HG03575 (cell line): ENCODE data around the gene ACTL7A.
"Not testable (repeated sequence)": the region's sequence is repeated elsewhere in the genome, so short reads cannot be mapped to it uniquely, and the experiment has no call there.

Source experiments
- ATAC-seq: cut with Tn5 transposase; IDR thresholded peaks from one replicate; pipeline ENCODE4 v1.9.1; 2021; ENCODE audit not compliant: unreplicated experiment, insufficient number of reproducible peaks, low FRiP score; ENCODE audit errors: extremely low read depth

Gene ACTL7A

GRCh38 chr9:108867829-108868228 lies 5.8 kb downstream of the ACTL7A start:
- ATAC-seq, result no peak

GRCh38 chr9:108869092-108869725 lies 7.1 kb downstream of the ACTL7A start:
- ATAC-seq, result no peak

GRCh38 chr9:108874058-108874788 lies 12.2 kb downstream of the ACTL7A start:
- ATAC-seq, result no peak

- no peak for ATAC-seq
Measured at GRCh38 chr9:108876425-108876824, 14.4 kb downstream of the ACTL7A start.

DNA sequence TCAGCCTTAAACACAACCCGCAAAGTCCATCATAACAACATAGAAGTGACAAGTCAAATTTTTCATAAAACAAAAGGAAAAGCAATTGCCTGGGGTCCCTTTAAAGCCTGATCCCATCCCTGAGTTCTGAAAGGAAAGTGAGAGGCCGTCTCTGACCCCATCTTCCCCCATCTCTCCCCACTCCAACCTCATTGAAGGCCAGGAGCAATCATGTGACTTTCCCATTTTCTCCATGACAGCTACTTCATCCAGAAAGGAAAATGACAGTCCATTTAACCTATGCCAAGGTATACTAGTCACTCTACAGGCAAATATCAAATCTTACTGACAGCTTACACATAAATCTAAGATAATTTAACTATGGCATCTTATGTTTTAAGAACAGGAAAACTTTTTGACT lies 15.5 kb downstream of the ACTL7A start:
- no peak for ATAC-seq

GRCh38 chr9:108880738-108881316 lies 18.8 kb downstream of the ACTL7A start:
- no peak for ATAC-seq

DNA sequence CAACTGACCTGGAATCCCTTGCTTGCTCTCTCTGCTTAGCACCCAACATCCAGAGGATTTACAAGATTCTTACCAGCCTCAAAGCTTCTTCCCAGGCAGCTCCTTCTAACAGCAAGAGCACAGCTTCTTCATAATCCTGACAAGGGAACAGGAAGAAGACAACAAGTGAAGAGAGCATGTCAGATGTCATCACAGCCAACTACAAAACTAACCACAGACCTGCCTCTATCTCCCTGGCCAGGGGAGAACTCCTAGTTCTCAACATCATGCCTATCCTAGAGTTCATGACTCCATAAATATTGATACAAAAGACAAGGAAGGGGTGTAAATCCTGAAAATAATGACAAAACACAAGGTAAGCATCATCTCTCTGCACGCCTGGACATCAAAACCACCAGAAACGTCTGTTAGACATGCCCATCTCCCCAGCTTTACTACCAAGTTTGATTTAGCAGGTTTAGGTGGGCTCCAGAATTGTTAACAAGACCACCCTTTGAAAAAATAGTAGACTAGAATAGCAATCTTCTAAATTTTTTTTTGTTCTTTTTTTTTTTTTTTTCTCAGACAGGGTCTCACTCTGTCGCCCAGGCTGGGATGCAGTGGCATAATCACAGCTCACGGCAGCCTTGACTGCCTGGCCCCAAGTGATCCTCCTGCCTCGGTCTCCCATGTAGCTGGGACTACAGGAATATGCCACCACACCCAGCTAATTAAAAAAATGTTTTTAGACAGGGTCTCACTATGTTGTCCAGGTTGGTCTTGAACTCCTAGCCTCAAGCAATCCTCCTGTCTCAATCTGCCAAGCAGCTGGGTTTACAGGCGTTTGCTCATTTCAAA lies 20.2 kb downstream of the ACTL7A start:
- no peak for ATAC-seq

DNA sequence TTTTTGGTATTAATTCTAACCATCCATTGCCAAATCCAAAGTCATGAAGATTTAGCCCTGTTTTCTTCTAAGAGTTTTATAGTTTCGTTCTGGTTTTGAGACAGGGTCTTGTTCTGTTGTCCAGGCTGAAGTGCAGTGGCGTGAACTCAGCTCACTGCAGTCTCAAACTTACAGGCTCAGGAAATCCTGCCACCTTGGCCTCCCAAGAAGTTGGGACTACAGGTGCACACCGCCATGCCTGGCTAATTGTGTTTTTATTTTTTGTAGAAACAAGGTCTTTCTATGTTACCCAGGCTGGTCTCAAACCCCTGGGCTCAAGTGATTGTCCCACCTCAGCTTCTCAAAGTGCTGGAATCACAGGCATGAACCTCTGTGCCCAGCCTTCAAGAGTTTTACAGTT lies 21.0 kb downstream of the ACTL7A start:
- ATAC-seq, result no peak

DNA sequence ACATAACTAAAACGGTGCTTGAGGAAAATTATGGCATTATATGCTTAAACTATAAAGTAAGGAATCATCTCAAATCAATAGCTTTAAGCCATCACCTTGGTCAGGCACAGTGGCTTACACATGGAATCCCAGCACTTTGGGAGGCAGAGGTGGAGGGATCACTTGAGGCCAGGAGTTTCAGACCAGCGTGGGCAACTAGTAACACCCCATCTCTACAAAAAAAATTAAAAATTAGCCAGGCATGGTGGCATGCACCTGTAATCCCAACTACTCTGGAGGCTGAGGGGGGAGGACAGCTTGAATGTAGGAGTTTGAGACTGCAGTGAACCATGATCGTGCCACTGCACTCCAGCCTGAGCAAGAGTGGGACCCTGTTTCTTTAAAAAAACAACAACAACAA lies 22.6 kb downstream of the ACTL7A start:
- ATAC-seq, result no peak

DNA sequence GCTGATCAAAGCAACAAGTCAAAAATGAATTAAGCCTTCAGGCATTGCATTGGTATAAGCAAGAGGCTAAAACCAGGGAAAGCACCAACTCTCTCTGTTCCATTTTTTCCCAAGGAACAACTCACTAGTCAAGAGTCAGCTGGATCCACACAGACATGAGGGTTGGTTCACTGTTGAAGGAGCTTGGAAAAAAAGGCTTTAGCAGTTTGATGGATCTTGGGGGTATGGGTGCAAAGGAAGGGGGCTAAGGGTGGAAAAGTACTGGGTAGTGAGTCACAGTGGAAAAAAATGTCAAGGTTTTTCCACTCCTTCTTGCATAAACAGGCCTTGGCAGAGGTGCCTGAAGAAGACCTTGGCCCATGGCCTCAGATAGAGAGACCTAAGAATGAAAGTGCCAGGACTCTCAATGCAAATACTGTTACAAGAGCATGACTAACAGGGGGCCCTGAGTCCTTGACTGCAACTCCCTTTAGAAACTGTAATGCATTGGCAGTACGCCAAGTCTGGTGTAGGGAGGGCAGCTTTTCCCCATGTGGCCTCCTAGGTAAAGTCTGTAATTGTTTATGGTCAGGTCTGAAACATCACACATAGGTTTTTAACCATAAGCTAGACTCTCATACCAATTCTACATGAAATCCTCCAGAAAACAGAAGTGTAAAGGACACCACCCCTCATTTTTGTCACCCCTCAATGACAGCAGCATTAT lies 23.7 kb downstream of the ACTL7A start:
- peak; percentile 97 for ATAC-seq

- ATAC-seq, result not testable (repeated sequence)
Measured at GRCh38 chr9:108886594-108887271, 24.7 kb downstream of the ACTL7A start.

- no peak for ATAC-seq
Measured at GRCh38 chr9:108889649-108890067, 27.6 kb downstream of the ACTL7A start.

DNA sequence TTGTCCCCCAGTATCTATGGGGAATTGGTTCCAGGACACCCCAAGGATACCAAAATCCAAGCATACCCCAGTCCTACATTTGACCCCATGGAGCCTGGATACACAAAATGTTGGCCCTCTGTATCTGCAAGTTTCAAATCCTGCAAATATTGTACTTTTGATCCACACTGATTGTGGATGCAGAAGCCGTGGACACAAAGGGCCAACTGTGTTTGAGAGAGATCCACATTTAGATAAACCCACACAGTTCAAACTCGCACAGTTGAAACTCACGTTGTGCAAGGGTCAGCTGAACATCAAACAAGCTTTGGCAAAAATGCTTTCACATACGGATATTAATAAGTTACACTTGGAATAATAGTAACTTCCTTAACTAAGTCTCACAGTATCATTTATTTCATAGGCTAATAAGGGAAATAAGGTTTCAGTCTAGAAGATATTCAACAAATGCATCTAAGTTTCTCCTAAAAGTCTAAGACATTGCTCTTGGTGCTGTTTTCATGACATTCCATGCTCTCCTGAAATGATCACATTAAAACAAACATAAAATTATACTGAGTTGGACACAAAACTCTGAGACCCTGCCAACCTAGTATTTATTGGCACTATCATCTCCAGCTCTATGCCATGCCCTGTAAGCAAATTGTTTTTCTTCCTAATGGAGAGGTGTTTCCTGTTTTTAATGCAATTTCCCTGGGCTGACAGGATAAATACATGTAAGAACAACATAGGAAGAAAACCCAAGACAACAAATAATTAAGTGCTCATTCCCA lies 32.3 kb downstream of the ACTL7A start:
- ATAC-seq, result no peak

- ATAC-seq, result no peak
Measured at GRCh38 chr9:108897324-108898096, 35.4 kb downstream of the ACTL7A start.

GRCh38 chr9:108899023-108899695 lies 37.1 kb downstream of the ACTL7A start:
- ATAC-seq, result not testable (repeated sequence)

DNA sequence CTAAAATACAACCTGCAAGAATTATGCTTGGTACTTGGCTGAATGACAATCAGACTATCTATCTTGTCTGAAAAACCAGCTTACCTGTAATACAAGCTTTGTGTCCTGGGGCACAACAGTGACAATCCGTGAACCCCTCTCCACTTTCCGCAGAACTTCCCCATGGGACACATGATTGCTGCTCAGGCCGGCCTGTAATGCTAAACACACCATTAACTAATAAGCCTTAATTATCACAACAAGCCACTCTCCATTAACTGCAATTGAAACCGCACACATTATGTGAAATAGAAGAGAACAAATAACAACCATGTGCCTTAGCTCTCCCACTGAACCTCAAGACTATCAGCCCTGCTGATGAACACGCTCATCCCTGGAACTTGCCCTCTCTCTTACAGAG lies 38.1 kb downstream of the ACTL7A start:
- no peak for ATAC-seq
